NK-92 (cell line): ENCODE measurements around the gene TOR1B.
"Not testable (repeated sequence)": the region's sequence is repeated elsewhere in the genome, so short reads cannot be mapped to it uniquely, and the experiment has no call there.

Experiments used
- DNase-seq: peaks from one replicate; lab custom pipeline; 2025; ENCODE audit not compliant: unreplicated experiment; lab: John Stamatoyannopoulos, UW

The TOR1B gene

GRCh38 chr9:129776566-129776937 is 26.4 kb upstream of the TOR1B start:
- DNase-seq, result no peak

- no peak for DNase-seq
Measured at GRCh38 chr9:129776938-129777768, 25.8 kb upstream of the TOR1B start.

- no peak for DNase-seq
Measured at GRCh38 chr9:129777769-129778130, 25.2 kb upstream of the TOR1B start.

GRCh38 chr9:129778469-129778868 is 24.5 kb upstream of the TOR1B start:
- DNase-seq, result no peak

DNA sequence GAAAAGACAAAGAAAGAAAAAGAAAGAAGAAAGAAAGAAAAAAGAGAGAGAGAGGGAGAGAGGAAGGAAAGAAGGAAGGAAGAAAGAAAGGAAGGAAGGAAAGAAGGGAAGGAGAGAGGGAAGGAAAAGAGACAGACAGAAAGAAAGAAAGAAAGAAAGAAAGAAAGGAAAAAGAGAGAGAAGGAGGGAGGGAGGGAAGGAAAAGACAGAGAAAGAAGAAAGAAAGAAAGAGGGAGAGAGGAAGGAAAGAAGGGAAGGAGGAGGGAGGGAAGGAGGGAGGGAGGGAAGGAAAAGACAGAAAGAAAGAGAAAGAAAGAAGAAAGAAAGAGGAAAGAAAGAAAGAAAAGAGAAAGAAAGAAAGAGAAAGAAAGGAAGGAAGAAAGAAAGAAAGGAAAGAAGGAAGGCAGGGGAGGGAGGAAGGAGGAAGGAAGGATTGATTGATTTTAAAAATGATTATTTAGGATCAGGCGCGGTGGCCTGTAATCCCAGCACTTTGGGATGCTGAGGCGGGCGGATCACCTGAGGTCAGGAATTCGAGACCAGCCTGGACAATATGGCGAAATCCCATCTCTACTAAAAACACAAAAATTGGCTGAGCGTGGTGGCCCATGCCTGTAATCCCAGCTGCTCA is 23.3 kb upstream of the TOR1B start:
- DNase-seq, result no peak

DNA sequence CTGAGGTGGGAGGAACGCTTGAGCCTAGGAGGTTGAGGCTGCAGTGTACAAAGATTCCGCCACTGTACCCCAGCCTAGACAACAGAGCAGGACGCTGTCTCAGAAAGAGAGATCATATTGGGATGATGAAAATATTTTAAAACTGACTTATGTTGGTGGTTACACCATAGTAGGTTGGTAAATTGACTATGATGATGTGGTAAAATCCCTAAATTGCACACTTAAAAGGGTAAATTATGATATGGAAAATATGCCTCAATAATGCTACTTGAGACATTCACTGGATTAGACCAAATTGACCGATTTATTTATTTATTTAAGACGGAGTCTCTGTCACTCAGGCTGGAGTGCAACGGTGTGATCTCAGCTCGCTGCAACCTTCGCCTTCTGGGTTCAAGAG is 21.9 kb upstream of the TOR1B start:
- no peak for DNase-seq

DNA sequence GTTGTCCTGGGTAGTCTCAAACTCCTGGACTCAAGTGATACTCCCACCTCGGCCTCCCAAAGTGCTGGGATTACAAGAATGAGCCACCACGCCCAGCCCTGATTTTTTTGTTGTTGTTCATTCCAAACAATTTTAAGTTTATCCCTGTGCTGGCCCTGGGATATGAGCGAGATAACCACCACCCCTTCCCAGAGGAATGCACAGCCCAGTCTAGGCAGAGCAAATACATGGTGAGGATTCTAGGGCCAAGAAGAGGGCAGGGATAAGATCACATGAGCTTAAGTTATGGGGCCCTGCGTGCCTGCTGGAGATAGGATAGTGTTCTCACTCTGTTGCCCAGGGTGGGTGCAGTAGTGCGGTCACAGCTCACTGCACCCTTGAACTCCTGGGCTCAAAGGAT is 21.0 kb upstream of the TOR1B start:
- no peak for DNase-seq

GRCh38 chr9:129783516-129784361 is 19.2 kb upstream of the TOR1B start:
- no peak for DNase-seq

DNA sequence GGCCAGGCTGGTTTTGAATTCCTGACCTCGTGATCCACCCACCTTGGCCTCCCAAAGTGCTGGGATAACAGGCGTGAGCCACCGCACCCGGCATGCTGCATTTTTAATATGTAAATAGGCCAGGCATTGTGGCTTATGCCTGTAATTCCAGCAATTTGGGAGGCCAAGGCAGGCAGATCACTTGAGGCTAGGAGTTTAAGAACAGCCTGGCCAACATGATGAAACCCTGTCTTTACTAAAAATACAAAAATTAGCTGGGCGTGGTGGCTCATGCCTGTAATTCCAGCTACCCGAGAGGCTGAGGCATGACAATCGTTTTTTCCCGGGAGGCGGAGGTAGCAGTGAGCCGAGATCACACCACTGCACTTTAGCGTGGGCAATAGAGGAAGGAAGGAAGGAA is 18.0 kb upstream of the TOR1B start:
- DNase-seq, result not testable (repeated sequence)

- DNase-seq, result no peak
Measured at GRCh38 chr9:129785866-129786265, 17.1 kb upstream of the TOR1B start.

GRCh38 chr9:129786481-129786880 is 16.5 kb upstream of the TOR1B start:
- no peak for DNase-seq

DNA sequence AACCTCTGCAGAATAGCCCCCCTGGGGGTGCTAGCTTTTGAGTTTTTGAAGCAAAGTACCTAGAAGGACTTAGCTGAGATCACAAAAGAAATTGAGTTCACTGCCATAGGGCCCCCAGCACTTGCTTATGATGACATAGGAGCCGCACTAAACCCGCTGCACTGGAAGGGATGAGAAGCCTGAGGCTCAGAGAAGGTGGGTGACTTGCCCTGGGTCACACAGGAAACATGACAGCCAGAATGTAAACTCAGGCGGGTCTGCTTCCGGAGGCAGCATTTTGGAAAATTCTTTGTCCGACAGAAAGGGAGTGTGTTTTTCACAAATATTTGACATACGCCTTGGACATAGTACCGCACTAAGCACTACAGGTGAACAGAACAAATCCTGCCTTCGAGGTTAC is 8.4 kb upstream of the TOR1B start:
- DNase-seq, result no peak

- not testable (repeated sequence) for DNase-seq
Measured at GRCh38 chr9:129796029-129796428, 7.0 kb upstream of the TOR1B start.

DNA sequence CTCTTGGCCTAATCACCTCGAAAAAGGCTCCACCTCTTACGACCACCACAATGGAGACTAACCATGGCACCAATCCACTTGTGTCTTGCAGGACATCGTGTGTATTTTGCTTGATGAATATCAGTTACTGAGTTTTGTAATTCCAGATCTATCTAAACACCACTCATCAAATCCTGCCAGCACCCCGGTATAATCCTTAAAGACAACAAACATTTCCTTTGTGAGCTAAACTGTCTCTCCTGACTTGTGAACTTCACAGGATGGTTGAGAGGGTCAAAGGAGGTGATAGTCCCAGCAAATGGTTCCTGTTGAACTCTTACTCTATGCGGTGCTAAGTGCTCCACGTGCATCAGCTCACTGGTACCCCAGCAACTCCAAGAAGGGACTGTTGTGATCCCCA is 4.0 kb upstream of the TOR1B start:
- no peak for DNase-seq

DNA sequence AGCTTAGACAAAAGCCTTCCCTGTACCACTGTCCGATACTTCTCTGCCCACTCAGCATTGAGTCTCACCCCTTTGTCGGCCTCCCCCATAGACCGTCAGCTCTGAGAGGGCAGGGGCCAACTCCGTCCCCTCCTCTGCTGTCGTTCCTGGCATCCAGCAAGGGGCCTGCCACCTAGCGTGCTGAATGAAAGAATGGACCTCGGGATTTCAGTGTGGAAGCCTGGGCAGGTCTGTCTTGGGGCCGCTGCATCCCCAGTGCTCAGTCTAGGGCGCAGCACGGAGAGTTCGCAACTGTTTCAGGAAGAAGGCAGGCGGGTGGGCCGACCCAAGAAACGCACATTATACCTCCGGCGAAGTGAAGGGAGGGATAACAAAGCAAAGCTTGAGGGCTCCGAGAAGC is 1.5 kb upstream of the TOR1B start:
- DNase-seq, result no peak

DNA sequence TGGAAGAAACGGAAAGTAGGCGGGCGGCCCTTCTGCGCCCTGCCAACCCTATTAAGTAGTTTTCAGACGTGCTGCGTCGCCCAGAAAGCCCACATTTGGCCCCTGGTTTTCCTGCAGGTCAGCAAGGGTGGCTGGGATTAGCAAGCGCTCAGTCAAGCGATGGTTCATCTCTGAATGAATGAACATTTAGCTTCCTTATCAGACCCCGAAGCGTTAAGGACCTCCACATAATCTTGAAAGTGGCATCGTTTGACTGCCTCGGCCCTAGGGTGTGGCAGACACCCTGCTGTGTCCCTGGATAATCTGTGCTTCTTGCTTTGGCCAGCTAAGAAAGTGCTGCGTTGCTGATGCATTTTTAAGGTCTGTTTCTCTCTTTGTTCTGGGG is 684 bp downstream of the TOR1B start:
- no peak for DNase-seq

GRCh38 chr9:129806061-129806460 is 3.1 kb downstream of the TOR1B start:
- DNase-seq, result no peak

- no peak for DNase-seq
Measured at GRCh38 chr9:129809346-129809745, 6.4 kb downstream of the TOR1B start.

GRCh38 chr9:129810116-129810515 is 7.1 kb downstream of the TOR1B start:
- no peak for DNase-seq

DNA sequence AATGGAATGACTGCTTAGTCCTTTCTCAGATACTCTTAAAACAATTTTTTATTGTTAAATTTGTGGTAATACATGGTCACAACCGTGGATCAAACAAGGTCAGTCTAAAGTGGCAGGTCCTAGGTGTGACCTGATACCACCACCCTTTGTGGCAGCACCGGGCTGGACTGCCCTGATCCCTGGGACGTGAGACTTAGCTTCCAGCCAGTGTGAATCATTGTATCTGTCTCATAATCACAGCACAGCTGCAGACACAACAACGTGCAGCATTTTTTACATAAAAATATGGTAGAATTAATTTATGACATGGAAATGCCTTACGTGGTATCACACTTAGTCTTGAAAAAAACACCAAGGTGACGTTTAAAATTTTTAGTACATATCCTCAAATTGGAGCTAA is 7.8 kb downstream of the TOR1B start:
- DNase-seq, result no peak

DNA sequence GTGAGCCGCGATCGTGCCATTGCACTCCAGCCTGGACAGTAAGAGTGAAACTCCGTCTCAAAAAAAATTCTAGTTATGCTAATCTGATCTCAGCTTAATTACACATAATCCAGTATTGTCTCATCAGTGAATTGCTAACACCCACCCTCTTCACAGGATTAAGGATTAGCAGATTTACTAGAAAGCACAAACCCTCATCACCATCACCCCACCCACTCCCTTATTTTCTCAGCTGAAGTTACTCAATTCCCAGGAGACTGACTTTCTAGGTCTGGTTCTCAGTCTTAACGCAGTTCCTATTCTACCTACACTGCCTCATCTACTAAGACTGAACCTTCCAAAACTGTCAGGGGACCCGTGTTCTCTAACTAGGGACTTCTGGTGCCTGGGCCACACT is 9.0 kb downstream of the TOR1B start:
- no peak for DNase-seq

GRCh38 chr9:129812385-129812784 is 9.4 kb downstream of the TOR1B start:
- DNase-seq, result no peak
